Mucosa of descending colon (tissue), 3 donors: ENCODE measurements around the gene TNFRSF1B. TPM values are rescaled to one million over a fixed set of nuclear protein-coding genes. Genes with fewer than 3 reads are reported as not detected.

Experiments
- ATAC-seq: fragments of 200-7000 bp; cut with Tn5 transposase; one replicate; pipeline ENCODE4 v1.9.1; 2020; ENCODE audit warnings: mild to moderate bottlenecking, moderate library complexity
- DNase-seq, 3 donors: peaks; one replicate each; pipeline ENCODE4 v3.0.0-alpha.2; 2020
- H3K36me3 ChIP-seq: fragments of 200-600 bp; one replicate; pipeline ENCODE4 v1.8.0; 2021; ENCODE audit warnings: low read depth, mild to moderate bottlenecking
- H3K4me1 ChIP-seq: fragments of 200-600 bp; one replicate; pipeline ENCODE4 v1.8.0; 2021; ENCODE audit warnings: low read depth, mild to moderate bottlenecking
- H3K4me3 ChIP-seq: fragments of 200-600 bp; one replicate; pipeline ENCODE4 v1.8.0; 2021; ENCODE audit warnings: mild to moderate bottlenecking
- H3K9me3 ChIP-seq: fragments of 200-600 bp; one replicate; pipeline ENCODE4 v1.8.0; 2021; ENCODE audit warnings: mild to moderate bottlenecking
- intact Hi-C, 2 donors: fragments of 100-400 bp; cut with DNase I in 1 of 2; cut with micrococcal nuclease in 1 of 2; formaldehyde crosslinking; loops; one replicate each; pipeline versions ENCODE4 v1.11.0 to v1.11.1; 2022; cut with DNase I, micrococcal nuclease
- total RNA-seq, 3 donors: library from RNA; stranded (reverse); fragmentation: NEBNext Ultra II Directional in 2 of 3; extraction: Animal tissue kit (Norgen Biotek cat#: 25700) in 2 of 3; gene quantifications; one replicate each; pipeline versions ENCODE4 v1.2.1 to v1.2.4, GENCODE V29; 2021 to 2023
- TF ChIP-seq, protein P1 (sequence below): fragments of 200-600 bp; IDR thresholded peaks from one replicate; pipeline ENCODE4 v1.8.0; 2022; ENCODE audit warnings: antibody characterized with exemption, mild to moderate bottlenecking
- donor health status: DM: no; HTN: no; CAD: no; lungs with moderate emphysema.
- donor health status: DM: no; HTN: no; CAD: no.
- donor health status: DM: no; HTN: yes; CAD: no.

Gene TNFRSF1B
- total RNA-seq, 3 donors from 2014 or later, result 20.3 to 39.3 (median 31.6) TPM

- Histone ChIP-seq H3K9me3 (no peaks in the 10 kb centered on the region), H3K4me1 (peaks cover 28% of the 10 kb centered on the region), H3K4me3 (no peak overlapping the region), H3K36me3 (no peaks in the 10 kb centered on the region)
- ATAC-seq (peak; percentile 2), DNase-seq (peak in 2 of 3 donors; percentile 52 to 73)
- TF ChIP-seq, protein P1, sequence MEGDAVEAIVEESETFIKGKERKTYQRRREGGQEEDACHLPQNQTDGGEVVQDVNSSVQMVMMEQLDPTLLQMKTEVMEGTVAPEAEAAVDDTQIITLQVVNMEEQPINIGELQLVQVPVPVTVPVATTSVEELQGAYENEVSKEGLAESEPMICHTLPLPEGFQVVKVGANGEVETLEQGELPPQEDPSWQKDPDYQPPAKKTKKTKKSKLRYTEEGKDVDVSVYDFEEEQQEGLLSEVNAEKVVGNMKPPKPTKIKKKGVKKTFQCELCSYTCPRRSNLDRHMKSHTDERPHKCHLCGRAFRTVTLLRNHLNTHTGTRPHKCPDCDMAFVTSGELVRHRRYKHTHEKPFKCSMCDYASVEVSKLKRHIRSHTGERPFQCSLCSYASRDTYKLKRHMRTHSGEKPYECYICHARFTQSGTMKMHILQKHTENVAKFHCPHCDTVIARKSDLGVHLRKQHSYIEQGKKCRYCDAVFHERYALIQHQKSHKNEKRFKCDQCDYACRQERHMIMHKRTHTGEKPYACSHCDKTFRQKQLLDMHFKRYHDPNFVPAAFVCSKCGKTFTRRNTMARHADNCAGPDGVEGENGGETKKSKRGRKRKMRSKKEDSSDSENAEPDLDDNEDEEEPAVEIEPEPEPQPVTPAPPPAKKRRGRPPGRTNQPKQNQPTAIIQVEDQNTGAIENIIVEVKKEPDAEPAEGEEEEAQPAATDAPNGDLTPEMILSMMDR, result no peak
- intact Hi-C loops, result no loop called here
These were observed 23.7 kb upstream of the TNFRSF1B start for GRCh38 chr1:12142891-12143630.

DNA sequence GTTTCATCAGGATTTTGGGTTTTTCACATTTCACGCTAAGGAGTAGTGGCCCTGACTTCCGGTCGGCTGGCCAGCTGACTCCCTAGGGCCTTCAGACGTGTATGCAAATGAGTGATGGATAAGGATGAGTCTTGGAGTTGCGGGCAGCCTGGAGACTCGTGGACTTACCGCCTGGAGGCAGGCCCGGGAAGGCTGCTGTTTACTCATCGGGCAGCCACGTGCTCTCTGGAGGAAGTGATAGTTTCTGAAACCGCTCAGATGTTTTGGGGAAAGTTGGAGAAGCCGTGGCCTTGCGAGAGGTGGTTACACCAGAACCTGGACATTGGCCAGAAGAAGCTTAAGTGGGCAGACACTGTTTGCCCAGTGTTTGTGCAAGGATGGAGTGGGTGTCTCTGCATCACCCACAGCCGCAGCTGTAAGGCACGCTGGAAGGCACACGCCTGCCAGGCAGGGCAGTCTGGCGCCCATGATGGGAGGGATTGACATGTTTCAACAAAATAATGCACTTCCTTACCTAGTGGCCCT, 23.1 kb upstream of the TNFRSF1B start:
- Histone ChIP-seq H3K36me3 (no peaks in the 10 kb centered on the region), H3K9me3 (no peaks in the 10 kb centered on the region), H3K4me1 (peaks cover 32% of the 10 kb centered on the region), H3K4me3 (no peak overlapping the region)
- DNase-seq (peak; percentile 72 to 89 (median 77)), ATAC-seq (peak; percentile 71)
- intact Hi-C loops, result no loop called here
- TF ChIP-seq, protein P1, result no peak

DNA sequence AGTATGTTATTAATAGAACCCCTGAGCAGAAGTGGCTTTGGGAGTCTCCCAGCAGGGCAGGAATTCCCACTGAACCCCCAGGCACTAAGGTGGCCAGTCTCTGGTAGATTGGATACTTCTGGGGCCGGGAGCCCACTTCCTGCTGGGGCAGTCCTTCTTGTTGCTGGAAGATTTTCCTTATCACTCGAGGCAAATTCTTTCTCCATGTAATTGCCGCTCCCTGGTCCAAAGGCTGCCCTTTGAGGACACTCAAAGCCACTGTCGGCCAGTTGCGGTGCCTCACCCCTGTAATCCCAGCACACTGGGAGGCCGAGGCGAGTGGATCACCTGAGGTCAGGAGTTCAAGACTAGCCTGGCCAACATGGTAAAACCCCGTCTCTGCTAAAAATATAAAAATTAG, 22.6 kb upstream of the TNFRSF1B start:
- ATAC-seq (peak; percentile 61), DNase-seq (peak; percentile 70 to 75 (median 72))
- TF ChIP-seq, protein P1, result no peak
- Histone ChIP-seq H3K4me1 (peaks cover 32% of the 10 kb centered on the region), H3K4me3 (no peak overlapping the region), H3K9me3 (no peaks in the 10 kb centered on the region), H3K36me3 (no peaks in the 10 kb centered on the region)
- intact Hi-C loops, result no loop called here

DNA sequence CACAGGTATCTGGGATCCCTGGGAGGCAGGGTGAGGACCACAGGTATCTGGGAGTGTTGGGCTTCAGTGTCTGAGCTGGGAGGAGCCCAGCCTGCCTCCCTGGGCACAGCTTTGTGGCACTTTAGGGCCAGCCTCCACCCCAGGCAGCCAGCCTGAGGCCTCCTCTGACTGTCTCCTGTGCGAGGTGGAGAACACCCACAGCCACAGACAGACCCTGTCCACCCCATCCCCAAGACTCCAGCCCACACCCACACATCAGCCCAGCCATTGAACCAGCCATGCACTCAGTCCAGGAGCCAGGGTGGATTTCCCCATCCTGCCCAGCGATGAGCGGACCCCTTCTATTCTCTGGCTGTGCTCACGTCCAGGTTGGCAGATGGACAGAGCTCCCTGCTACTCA, 21.8 kb upstream of the TNFRSF1B start:
- Histone ChIP-seq H3K36me3 (no peaks in the 10 kb centered on the region), H3K4me1 (peaks cover 34% of the 10 kb centered on the region), H3K9me3 (no peaks in the 10 kb centered on the region), H3K4me3 (no peak overlapping the region)
- intact Hi-C loops, result no loop called here
- TF ChIP-seq, protein P1, result no peak
- ATAC-seq, result no peak
- peak in 2 of 3 donors; percentile 41 to 47 for DNase-seq

DNA sequence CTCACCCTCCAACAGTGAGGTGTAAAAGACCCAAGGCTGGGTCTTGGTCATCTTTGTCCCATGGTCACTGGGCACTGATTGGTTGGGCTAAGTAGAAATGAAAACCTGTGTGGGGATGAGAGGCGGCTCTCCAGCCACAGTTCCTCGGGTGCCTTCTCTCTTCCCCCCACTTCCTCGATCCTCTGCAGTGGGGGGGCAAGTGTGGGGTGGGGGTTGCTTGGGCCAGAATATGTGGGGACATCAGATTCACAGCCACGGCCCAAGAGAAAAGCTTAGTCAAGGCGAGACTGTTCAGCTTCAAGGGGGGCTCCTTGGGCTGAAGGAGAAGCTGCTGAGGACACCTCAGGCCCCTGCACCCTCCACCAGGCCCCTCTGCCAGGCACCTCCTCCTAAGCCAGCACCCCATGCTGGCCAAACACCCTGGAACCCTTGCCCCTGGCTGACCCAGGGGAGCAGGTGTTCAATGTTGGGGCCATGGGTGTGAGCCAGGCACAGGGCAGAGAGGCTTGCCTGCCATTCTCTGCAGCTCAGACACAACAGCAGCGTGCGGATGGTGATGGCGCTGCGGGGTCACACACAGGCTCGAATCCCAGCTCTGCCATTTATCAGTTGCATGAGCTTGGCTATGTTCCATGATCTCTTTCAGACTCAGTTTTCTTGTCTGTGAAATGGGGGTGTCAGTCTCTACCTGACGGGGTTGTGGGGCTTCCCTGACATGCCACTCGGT, 21.0 kb upstream of the TNFRSF1B start:
- peaks cover 38% of the 10 kb centered on the region for H3K4me1 ChIP-seq
- ATAC-seq, result no peak
- H3K4me3 ChIP-seq, result no peak overlapping the region
- H3K9me3 ChIP-seq, result no peaks in the 10 kb centered on the region
- TF ChIP-seq, protein P1, result no peak
- H3K36me3 ChIP-seq, result no peaks in the 10 kb centered on the region
- intact Hi-C loops, result no loop called here
- DNase-seq, result peak in 1 of 3 donors; percentile 37
